HG02678 (cell line): ENCODE results near the gene RWDD4.

Experiments
- ATAC-seq: cut with Tn5 transposase; IDR thresholded peaks from one replicate; pipeline ENCODE4 v1.9.1; 2021; ENCODE audit warnings: mild to moderate bottlenecking, moderate library complexity; ENCODE audit not compliant: unreplicated experiment

The RWDD4 gene

GRCh38 chr4:183602557-183603027, 56.4 kb downstream of the RWDD4 start:
- no peak for ATAC-seq

- no peak for ATAC-seq
Observed at GRCh38 chr4:183601381-183601780, 57.6 kb downstream of the RWDD4 start.

- ATAC-seq, result no peak
Observed at GRCh38 chr4:183600189-183600685, 58.7 kb downstream of the RWDD4 start.

DNA sequence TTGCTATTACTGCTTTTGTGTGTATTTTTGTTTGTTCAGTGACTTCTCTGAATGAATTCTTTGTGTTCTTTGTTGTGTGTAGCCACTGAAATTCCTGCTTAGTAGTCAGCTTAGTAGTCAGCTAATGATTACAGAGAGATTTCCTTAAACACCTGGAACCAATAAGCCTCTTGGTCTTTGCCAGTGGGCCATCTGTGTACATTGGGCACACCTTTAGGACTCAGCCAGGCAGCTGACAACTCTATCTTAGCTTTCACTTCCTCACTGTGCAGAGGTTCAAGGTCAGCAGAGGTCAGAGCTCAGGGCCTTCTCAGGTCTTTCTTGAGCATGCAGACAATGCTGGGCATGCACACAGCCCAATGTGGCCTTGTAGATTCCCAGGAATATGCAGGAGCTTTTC, 59.3 kb downstream of the RWDD4 start:
- ATAC-seq, result no peak

DNA sequence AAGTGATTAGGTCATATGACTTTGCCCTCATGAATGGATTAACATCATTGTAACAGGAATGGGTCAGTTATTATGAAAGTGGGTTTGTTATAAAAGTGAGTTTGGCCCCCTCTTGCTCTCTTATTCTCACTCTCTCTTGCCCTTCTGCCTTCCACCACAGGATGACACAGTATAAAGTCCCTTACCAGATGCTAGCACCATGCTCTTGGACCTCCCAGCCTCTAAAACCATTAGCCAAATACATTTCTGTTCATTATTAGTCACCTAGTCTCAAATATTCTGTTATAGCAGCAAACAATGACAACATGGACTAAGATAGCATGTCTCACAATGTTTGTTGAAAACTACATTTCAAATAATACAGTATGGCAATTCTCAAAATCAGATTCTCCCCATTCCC, 59.7 kb downstream of the RWDD4 start:
- no peak for ATAC-seq

DNA sequence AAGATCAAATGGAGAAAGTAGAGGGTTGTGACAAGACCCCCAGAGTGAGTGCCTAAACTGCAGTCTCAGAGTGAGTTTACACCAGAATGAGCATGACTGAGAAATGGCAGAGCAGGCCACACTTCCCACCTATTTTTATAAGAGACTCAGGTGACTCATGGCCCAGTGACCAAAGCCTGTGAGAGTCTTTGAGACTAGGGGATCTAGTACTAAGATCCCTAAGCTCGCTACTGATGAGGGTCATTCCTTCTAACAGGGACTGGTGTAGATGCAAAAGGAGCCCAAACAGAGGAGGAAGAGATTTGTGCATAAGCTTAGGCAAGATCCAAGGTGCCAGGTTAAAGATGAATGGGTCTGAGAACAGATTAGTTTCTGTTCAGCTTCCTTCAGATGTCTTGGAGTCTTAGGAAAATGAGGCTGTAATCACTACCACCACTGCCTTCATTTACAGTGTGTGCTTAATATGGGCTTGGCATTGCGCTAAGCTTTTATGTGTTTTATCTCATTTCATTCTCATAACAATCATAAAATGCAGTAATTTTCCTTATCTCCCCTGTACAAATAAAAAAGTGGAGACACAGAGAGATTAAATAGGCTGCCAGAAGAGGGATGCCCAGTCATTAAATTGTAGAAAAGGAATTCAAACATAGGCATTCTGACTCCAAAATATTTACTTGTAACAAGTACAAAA, 62.8 kb downstream of the RWDD4 start:
- ATAC-seq, result no peak

DNA sequence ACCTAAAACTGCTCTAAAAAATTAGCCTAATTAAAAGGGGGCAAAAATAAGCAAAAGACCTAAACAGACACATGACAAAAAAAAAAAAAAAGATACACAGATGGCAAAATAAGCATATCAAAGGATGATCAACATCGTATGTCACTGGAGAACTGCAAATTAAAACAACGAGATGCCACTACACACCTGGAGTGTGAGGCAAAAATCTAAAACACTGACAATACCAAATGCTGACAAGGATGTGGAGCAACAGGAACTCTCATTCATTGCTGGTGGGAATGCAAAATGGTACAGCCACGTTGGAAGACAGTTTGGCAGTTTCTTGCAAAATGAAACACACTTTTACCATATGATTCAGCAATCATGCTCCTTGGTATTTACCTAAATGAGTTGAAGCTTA, 64.2 kb downstream of the RWDD4 start:
- no peak for ATAC-seq

GRCh38 chr4:183591301-183591700, 67.7 kb downstream of the RWDD4 start:
- no peak for ATAC-seq
